Activated T-helper 2 cell treated with anti-CD3 and anti-CD28 coated beads, Interferon-gamma antibody, Interleukin-2, Interleukin-4, amounts not matched to agents 10 μg/mL and 5 μg/mL and 100 μg/mL, durations not matched to agents 14 hours and 24 hours and 36 hours (primary cell): ENCODE data around the gene PRAMEF26. TPM values are rescaled to one million over a fixed set of nuclear protein-coding genes. Genes with fewer than 3 reads are reported as not detected.
"Not testable (repeated sequence)": the region's sequence is repeated elsewhere in the genome, so short reads cannot be mapped to it uniquely, and the experiment has no call there.

Experiments
- DNase-seq: peaks from one replicate; pipeline ENCODE4 v3.0.0; 2021; ENCODE audit warnings: low spot score
- H3K27ac Mint-ChIP-seq: one replicate; pipeline ENCODE4 v1.8.0; 2021; ENCODE audit warnings: mixed read lengths
- H3K27me3 Mint-ChIP-seq: one replicate; pipeline ENCODE4 v1.8.0; 2021; ENCODE audit warnings: low read depth, mixed read lengths
- H3K36me3 Mint-ChIP-seq: one replicate; pipeline ENCODE4 v1.8.0; 2021; ENCODE audit warnings: low read depth, mixed read lengths
- H3K4me1 Mint-ChIP-seq: one replicate; pipeline ENCODE4 v1.8.0; 2021; ENCODE audit warnings: low read depth, mixed read lengths
- H3K4me3 Mint-ChIP-seq: one replicate; pipeline ENCODE4 v1.8.0; 2021; ENCODE audit warnings: low read depth, mild to moderate bottlenecking, moderate library complexity, mixed read lengths
- H3K9me3 Mint-ChIP-seq: one replicate; pipeline ENCODE4 v1.8.0; 2021; ENCODE audit warnings: mixed read lengths
- intact Hi-C: fragments of 100-400 bp; cut with micrococcal nuclease; formaldehyde crosslinking; loops from one replicate; pipeline ENCODE4 v1.15.1; 2023
- total RNA-seq: library from RNA; stranded (reverse); gene quantifications from 2 replicates; pipeline ENCODE4 v1.2.3, GENCODE V29; 2022

PRAMEF26 gene
- total RNA-seq = not detected in 2 replicates

- DNase-seq, H3K27ac Mint-ChIP-seq, H3K4me3 Mint-ChIP-seq, H3K27me3 Mint-ChIP-seq, H3K9me3 Mint-ChIP-seq, intact Hi-C loops, H3K36me3 Mint-ChIP-seq, H3K4me1 Mint-ChIP-seq: not testable (repeated sequence)
Observed at GRCh38 chr1:13155909-13156308, at the start of gene PRAMEF26. PRAMEF26 (minus strand) TSS chr1:13156009; CDS start chr1:13153095, 2,914 bp downstream.

- H3K9me3 Mint-ChIP-seq, DNase-seq, H3K27me3 Mint-ChIP-seq, H3K4me1 Mint-ChIP-seq, H3K36me3 Mint-ChIP-seq, H3K27ac Mint-ChIP-seq, intact Hi-C loops, H3K4me3 Mint-ChIP-seq: not testable (repeated sequence)
Observed at GRCh38 chr1:13201309-13201708, 45.5 kb upstream of the PRAMEF26 start, which contains the start of gene PRAMEF13. PRAMEF13 (minus strand) TSS chr1:13201409; CDS start chr1:13199589, 1,820 bp downstream.

DNA sequence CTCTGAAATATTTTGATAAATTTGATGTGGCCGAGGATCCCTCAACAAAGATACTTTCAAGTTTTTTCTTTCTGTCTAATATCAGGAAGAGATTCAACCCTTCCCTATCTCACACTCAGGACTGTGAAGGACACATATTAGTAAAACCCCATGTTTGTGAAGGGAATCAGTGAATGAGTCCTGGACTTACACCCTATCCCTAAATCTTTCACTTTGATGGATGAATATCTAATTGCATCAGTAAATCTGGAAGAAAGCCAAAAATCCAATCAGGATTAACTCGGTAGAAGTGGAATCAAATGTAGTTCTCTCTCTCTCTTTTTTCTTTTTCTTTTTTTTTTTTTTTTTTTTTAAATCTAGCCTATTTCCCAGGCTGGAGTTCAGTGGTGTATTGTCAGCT is 15.7 kb upstream of the PRAMEF26 start, which contains the start of gene PRAMEF9:
Gene PRAMEF9, plus strand, starts transcription at position 301 of the 400 bp plus-strand sequence. CDS start 3,433 bp downstream, outside the sequence.
- H3K4me3 Mint-ChIP-seq, DNase-seq, H3K27me3 Mint-ChIP-seq, H3K9me3 Mint-ChIP-seq, H3K27ac Mint-ChIP-seq, intact Hi-C loops, H3K36me3 Mint-ChIP-seq, H3K4me1 Mint-ChIP-seq: not testable (repeated sequence)

DNA sequence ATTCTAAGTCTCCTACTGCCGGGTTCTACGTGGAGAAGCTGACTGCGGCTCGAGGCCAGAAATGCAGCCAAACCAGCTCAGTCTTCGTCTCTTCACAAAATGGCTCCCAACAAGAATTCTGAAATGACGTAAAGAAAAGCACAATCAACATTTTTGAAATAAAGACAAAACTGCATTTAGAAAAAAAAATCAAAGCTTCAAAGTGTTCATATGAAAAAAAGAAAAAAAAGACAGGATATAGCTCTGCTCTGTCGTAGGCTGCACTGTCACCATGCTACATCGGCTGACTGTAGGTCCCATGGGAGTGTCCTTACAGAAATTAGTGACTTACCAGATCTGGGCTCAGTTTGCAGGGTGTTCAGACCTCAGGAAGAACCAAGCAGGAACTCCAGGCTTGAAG is 9.7 kb upstream of the PRAMEF26 start, which contains the start of gene HNRNPCL4:
Gene HNRNPCL4, minus strand, starts transcription at position 101 of the 400 bp plus-strand sequence. CDS start 164 bp downstream, outside the sequence.
- H3K36me3 Mint-ChIP-seq, H3K27ac Mint-ChIP-seq, H3K4me1 Mint-ChIP-seq, DNase-seq, H3K4me3 Mint-ChIP-seq, H3K27me3 Mint-ChIP-seq, H3K9me3 Mint-ChIP-seq, intact Hi-C loops: not testable (repeated sequence)

DNA sequence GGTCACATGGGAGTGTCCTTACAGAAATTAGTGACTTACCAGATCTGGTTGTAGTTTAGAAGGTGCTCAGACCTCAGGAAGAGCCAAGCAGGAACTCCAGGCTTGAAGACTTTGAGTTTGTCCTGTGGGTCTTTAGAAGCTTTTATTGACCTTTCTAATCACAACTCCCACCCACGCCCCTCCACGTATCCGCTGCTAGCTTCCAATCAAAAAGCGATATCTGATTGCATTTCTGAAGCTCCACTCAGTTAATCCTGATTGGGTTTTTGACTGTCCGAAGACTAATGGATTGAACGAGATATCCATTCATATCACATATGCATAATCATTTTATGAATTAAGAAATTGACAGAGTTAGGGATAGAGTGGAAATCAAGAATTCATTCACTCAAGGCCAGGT is 39.1 kb downstream of the PRAMEF26 start, which contains the start of gene HNRNPCL2:
Gene HNRNPCL2, minus strand, starts transcription at position 101 of the 400 bp plus-strand sequence. CDS start 454 bp downstream, outside the sequence.
- H3K27ac Mint-ChIP-seq, H3K9me3 Mint-ChIP-seq, H3K4me1 Mint-ChIP-seq, H3K36me3 Mint-ChIP-seq, DNase-seq, H3K27me3 Mint-ChIP-seq, H3K4me3 Mint-ChIP-seq, intact Hi-C loops: not testable (repeated sequence)

Other genes starting within 250 kb of the PRAMEF26 start
- not detected in 2 replicates for gene PRAMEF7, start 239.4 kb downstream of the PRAMEF26 start, total RNA-seq
- not detected in 2 replicates for gene PRAMEF6, start 208.4 kb downstream of the PRAMEF26 start, total RNA-seq
- not detected in 2 replicates for gene PRAMEF27, start 99.4 kb downstream of the PRAMEF26 start, total RNA-seq
- not detected in 2 replicates for gene HNRNPCL3, start 95.2 kb downstream of the PRAMEF26 start, total RNA-seq
- not detected in 2 replicates for gene PRAMEF25, start 85.2 kb downstream of the PRAMEF26 start, total RNA-seq
- gene HNRNPCL2, start 39.2 kb downstream of the PRAMEF26 start, total RNA-seq = not detected in 2 replicates
- gene HNRNPCL4, start 9.6 kb upstream of the PRAMEF26 start, total RNA-seq = not detected in 2 replicates
- gene PRAMEF9, start 15.8 kb upstream of the PRAMEF26 start, total RNA-seq = not detected in 2 replicates
- not detected in 2 replicates for gene PRAMEF13, start 45.4 kb upstream of the PRAMEF26 start, total RNA-seq
- not detected in 2 replicates for gene PRAMEF18, start 70.1 kb upstream of the PRAMEF26 start, total RNA-seq
- not detected in 2 replicates for gene PRAMEF5, start 98.2 kb upstream of the PRAMEF26 start, total RNA-seq
- not detected in 2 replicates for gene PRAMEF8, start 129.1 kb upstream of the PRAMEF26 start, total RNA-seq
- gene PRAMEF33, start 147.5 kb upstream of the PRAMEF26 start, total RNA-seq = not detected in 2 replicates
- gene PRAMEF15, start 159.6 kb upstream of the PRAMEF26 start, total RNA-seq = not detected in 2 replicates
- gene PRAMEF14, start 191.1 kb upstream of the PRAMEF26 start, total RNA-seq = not detected in 2 replicates
- not detected in 2 replicates for gene PRAMEF19, start 215.9 kb upstream of the PRAMEF26 start, total RNA-seq
- gene PRAMEF17, start 233.6 kb upstream of the PRAMEF26 start, total RNA-seq = not detected in 2 replicates